Measurements from ENCODE around the gene KCNT1.

Gene KCNT1

DNA sequence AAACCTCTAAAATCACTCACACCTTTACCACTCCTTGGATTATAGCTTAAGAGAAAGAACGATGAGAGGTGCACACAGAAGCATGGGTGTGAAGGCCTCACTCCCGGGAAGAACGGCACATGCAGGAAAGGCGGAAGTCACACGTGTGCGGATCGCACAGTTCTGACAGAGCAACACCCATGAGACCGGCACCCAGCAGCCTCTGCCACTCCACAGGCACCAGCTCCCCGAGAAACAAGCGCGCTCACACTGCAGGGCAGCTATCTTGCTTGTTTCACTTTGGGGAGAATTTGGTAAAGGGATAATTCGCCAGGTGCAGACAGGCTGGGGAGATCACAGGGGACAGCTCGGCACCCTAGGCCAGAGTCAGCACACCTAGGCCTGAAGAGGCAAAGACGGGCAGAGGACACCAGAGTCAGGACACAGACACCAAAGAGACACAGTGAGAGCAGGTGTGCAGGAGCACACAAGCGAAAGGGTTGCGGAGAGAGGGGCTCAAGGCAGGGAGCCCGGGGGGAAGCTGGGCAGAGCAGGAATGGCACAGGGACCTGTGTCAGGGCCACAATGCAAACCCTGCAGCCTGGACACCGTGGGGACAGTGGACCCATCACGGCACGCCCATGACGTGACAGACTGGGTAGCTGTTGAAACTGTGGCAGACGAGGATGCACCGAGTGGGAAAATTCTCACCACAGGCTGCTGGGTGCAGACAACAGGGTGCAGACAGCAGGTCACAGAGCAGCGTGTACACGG is 123.6 kb downstream of the KCNT1 start:
- no peak for DNase-seq

DNA sequence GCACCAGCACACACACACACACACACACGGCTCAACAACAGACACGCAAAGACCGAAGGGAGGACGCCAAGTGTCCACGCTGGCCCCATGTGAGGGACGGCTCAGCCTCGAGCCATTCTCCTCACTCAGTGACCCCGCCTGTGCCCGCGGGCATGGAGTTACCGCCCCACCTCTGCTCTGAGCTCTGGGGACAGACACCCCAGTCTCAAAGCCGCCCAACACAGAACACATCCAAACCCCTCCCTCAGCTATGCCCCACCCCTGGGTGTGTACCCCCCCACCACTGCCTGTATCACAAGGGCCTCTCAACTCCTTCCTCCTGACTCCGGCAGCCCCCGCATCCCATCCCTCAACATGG is 124.2 kb downstream of the KCNT1 start:
- no peak for DNase-seq

DNA sequence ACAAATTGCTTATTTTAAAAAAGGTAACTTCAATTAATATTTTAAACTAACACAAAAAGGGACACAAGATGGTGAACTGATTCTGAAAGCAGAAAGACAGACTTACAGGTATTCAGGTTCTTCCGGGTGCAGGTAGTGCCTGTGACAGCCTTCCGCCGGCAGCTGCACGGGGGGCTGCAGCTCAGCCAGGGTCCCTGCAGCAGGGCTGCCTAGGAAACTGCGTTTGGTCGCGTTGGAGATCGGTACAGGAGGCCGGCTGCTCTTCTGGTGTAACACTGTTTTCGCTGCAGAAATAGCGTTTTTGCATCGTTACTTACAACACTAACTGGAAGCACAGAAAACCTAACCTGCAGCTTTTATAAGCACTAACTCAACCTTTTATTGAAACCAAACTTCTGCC is 125.3 kb downstream of the KCNT1 start:
- no peak for DNase-seq

DNA sequence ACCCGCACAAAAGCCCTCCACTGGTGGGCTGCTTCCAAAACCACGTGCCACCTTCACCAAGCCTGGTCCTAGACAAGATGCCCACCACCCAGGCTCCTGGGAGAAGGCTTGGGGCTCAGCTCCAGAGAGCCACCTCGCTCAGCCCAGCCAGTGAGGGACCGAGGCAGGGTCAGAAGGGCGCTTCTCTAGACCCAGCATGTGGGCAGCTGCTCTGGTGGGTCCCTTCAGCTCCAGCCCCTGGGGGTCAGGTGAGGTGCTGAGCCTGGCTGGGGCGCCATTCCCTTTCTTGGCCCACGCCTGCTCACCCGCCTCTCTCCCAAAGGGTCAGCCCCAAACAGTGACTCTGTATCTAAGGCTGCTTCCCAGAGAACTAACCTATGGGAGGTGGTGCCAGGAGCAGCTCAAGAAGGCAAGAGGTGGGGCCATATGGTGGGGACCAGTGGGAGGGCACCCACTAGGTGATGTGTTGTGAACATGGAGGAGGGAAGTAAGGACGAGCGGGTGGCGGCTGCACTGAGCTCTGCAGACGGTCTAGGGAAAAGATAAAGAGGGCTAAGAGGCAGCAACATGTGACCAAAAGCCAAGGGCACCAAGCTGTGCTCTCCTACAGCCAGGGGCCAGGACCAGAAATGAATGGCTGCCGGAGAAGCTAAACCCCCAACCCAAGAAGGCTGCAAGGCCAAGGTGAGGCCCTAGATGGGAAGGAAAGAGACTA is 126.0 kb downstream of the KCNT1 start:
- DNase-seq: no peak

DNA sequence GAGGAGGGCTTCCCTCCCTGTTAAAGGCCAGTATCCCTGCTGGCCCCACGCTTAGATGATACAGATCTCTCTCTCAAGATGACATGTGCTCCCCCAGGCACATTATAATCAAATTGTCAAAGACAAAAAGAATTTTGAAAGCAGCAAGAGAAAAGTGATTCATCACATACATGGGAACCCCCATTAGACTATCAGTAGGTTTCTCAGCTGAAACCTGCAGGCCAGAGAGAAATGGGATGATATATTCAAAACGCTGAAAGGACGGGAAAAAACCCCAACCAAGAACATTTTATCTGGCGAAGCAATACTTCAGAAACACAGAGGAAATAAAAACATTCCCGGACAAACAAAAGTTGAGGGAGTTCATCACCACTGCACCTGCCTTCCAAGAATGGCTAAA is 126.7 kb downstream of the KCNT1 start:
- no peak for DNase-seq

DNA sequence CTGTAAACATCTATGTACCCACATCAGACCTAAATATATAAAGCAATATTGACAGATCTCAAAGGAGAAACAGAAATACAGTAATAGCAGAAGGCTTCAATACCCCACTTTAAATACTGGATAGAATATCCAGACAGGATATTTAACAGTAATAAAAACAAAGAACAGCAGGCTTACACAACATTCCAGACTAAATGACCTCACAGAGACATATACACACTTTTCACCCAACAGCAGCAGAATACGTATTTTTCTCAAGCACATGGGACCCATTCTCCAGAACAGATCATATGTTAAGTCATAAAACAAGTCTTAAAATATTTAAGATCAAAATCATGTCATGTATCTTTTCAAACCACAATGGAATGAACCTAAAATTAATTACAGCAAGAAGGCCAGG is 128.5 kb downstream of the KCNT1 start:
- no peak for DNase-seq

- DNase-seq: no peak
These were observed 131.9 kb downstream of the KCNT1 start for GRCh38 chr9:135833864-135834263.

DNA sequence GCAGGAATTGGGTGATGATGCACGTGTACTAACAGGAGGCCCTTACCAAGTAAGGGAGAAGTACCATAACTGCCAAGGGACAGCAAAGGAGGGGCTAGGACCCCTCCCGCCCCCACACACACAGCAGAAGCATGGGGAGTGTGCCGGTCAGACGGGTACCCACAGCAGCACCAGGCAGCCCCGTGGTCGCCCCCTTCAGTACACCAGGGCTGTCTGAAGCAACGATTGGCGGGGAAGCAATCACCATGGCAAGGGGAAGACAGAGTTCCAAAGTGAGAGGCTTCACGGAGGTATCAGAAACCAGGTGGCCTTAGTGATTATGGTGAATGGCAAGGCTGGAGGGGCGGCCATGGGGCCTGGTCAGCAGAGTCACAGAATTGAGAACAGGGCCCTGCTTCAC is 133.1 kb downstream of the KCNT1 start:
- no peak for DNase-seq

DNA sequence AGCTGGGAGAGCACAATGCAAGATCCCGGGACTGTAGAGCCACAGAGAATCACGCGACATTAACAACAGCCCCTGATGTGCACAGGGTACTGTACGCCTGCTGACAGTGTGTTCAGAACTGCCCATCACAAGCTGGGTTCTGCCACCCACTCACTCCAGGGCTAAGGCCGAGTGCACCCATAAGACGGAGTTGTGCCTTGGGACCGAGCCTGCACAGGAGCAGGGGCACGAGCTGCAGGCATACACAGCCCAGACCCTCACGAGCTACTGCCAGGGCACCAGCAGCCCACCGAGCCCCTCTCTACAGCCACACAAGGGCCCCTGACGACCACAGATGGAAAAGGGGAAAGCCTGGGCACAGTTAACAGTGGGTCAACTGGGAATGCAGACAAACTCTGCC is 137.5 kb downstream of the KCNT1 start:
- DNase-seq: no peak

DNA sequence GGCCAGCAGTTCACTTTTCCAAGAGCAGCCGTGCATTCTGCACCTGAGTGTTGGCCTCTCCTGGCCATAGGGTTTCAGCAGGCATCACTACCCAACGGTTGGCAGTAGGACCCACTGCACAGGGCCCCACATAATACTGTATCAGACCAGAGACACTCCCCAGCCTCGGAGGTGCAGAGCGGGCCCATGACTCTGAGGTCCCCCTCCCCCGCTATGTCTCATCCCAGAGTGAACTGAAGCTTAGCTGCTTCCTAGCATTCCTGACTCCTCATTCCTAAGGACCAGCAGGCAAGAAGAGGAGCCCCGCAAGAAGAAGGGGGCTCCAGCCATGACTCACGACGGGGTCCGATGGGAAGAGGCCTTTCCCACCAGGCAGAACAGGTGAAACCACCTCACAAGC is 138.1 kb downstream of the KCNT1 start:
- DNase-seq: no peak

- no peak for DNase-seq
These were observed 138.6 kb downstream of the KCNT1 start for GRCh38 chr9:135840539-135840938.

Measured in CD4-positive, alpha-beta T cell treated with Interleukin-4 for 1 hour (primary cell).